HG02798 (cell line): Measurements from ENCODE around the gene RBM43.
"Not testable (repeated sequence)": the region's sequence is repeated elsewhere in the genome, so short reads cannot be mapped to it uniquely, and the experiment has no call there.

ENCODE experiments used
- ATAC-seq: cut with Tn5 transposase; IDR thresholded peaks from one replicate; pipeline ENCODE4 v1.9.1; 2021; ENCODE audit warnings: mild to moderate bottlenecking; ENCODE audit not compliant: unreplicated experiment, poor library complexity

RBM43 gene

GRCh38 chr2:151233288-151233687 lies 28.4 kb downstream of the RBM43 start:
- not testable (repeated sequence) for ATAC-seq

DNA sequence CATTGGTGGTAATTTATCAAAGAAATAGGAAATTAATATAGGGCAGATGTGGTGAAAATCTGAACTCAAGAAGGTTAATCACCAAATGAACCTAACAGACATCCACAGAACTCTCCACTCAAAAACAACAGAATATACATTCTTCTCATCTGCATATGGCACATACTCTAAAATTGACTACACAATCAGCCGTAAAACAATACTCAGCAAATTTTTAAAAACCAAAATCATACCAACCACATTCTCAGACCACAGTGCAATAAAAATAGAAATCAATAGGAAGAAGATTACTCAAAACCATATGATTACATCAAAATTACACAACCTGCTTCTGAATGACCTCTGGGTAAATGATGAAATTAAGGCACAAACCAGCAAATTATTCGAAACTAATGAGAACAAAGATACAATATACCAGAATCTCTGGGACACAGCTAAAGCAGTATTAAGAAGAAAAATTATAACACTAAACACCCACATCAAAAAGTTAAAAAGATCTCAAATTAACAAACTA lies 31.0 kb downstream of the RBM43 start:
- no peak for ATAC-seq

DNA sequence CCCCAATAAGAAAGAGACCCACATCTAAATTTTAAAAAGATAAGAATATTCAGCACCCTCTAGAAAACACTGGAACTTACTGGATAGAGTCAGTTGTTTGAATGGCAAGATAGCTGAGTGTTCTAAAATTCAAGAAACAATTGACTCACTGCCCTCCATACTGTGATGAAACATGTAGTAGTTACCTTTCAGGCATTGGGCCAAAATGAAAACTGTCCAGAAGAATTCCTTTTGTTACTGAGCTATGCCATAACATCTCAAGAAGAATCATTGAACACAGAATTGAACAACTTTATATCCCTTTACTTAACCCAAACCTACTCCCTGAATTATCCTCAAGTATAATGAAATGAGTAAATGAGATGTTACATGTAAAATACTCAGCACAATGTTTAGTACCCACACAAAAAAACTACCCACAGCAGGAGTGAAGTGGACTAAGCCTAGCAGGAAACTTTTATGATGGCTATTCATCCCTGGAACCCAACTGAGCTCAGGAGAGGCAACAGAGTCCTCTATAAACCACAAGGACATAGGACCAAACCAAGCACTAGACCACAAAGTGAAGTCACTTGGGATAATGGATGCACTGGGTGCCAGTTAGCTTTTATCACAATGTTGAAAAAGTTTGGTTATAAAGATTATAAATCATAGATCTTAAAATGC lies 32.7 kb downstream of the RBM43 start:
- ATAC-seq: no peak

- ATAC-seq: no peak
Measured at GRCh38 chr2:151217343-151217742, 44.3 kb downstream of the RBM43 start.

DNA sequence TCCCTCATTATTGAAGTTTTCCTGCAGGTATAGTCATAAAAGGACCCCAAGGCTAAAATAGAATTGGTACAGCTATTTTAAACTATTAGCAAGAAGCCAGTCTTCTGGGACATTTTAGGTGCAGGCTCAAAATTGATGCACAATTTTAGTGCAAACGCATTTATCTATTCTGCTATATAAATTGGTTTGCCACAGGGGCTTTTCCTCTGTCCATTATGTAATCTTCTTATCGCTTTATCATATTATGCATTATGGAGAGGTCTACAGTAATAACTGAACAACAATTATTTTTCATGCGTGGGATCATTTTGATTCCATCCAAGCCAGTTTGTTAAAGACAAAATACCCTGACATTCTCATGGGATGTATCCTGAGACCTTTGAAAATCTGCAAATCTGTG lies 54.6 kb downstream of the RBM43 start:
- ATAC-seq: no peak

GRCh38 chr2:151206446-151206968 lies 55.2 kb downstream of the RBM43 start:
- no peak for ATAC-seq

- ATAC-seq: no peak
Measured at GRCh38 chr2:151205571-151205970, 56.1 kb downstream of the RBM43 start.

DNA sequence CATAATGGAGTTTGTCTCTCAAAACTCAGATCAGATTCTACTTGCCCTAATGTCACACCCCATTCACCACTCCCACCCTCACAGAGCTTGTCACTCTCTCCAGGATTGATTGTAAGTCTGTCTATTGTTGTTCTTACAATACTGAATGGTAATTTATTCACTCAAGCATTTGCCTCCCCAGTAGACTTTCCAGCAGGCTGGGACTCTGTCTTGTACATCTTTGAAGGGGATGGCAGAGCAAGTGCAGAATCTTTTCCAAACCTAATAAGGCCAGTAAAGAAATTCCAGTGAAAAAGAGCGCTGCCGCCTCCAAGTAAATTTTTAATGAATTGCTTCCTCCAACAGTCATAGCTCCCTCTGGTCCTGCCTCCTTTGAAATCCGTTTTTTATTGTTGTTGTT lies 56.9 kb downstream of the RBM43 start:
- ATAC-seq: no peak

GRCh38 chr2:151200844-151201243 lies 60.8 kb downstream of the RBM43 start:
- ATAC-seq: no peak

GRCh38 chr2:151200277-151200676 lies 61.4 kb downstream of the RBM43 start:
- no peak for ATAC-seq

DNA sequence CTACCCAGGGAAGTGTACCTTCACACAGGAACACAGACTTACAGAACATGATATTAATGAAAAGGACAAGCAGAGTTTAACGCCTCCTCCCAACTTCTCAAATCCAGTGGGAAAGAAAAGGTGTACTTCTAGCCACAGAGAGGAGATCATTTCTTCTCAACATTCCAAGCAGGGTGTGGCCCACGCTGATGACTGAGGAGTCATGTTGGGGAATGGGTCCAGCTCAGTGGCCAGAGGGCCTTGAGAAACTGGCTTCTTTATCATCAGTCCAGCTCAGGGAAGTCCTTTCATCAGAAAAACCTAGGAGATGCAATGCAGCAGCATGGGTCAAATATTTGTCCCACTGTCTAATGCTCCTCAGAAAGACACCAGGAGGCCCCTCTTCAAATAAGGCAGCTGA lies 63.0 kb downstream of the RBM43 start:
- ATAC-seq: no peak
